GM18870 (cell line): Measurements from ENCODE around the gene TEX11.
"Not testable (repeated sequence)": the region's sequence is repeated elsewhere in the genome, so short reads cannot be mapped to it uniquely, and the experiment has no call there.

Experiments
- ATAC-seq: cut with Tn5 transposase; IDR thresholded peaks from one replicate; pipeline ENCODE4 v1.9.1; 2021; ENCODE audit warnings: moderate library complexity; ENCODE audit not compliant: unreplicated experiment

The TEX11 gene

DNA sequence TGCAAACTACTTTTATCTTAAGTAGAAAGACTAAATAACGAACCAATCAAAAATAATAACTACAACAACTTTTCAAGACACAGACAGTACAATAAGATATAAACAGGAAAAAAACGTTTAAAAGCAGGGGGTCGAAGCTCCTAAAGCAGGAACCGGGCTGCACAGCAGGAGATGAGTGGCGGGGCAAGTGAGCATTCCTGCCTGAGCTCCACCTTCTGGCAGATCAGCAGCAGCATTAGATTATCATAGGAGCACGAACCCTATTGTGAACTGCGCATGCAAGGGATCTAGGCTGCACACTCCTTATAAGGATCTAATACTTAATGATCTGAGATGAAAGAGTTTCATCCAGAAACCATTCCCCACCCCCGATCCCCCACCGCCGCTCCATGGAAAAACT is 146.2 kb downstream of the TEX11 start:
- no peak for ATAC-seq

DNA sequence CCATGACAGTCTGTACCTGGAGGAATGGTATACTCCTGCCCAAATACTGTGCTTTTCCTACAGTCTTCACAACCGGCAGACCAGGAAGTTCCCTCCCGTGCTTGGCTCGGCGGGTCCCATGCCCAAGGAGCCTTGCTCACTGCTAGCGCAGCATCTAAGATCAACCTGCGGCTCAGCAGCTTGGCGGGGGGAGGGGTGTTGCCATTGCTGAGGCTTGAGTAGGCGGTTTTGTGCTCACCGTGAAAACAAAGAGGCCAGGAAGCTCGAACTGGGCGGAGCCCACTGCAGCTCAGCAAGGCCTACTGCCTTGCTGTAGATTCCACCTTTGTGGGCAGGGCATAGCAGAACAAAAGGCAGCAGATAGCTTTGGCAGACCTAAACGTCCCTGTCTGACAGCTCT is 152.7 kb downstream of the TEX11 start:
- no peak for ATAC-seq

DNA sequence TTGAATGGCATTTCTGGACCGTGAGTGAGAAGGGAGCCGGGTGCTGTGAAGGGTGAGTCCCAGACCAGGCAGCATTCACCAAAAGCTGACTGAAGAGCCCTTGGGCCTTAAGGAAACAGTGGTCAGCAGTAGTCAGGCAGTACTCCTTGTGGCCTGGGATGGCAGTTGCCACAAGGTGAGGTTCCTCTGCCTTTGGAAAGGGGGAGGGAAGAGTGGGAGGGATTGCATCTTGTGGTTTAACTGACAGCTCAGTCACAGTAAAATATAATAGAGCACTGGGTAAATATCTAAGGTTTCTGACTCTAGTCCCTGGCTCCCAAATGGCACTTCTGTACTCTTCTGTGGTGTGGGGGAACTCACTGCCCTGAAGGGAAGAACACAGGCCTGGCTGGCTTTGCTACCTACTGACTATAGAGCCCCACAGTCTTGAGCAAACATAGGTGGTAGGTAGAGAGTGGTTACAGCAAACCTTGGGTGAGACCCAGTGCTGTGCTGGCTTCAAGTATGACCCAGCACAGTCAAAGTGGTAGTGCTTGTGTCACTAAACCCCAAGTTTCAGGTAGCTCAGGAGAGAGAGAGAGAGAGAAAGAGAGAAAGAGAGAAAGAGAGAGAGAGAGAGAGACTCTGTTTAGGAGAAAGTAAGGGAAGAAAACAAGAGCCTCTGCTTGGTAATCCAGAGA is 154.2 kb downstream of the TEX11 start:
- no peak for ATAC-seq

DNA sequence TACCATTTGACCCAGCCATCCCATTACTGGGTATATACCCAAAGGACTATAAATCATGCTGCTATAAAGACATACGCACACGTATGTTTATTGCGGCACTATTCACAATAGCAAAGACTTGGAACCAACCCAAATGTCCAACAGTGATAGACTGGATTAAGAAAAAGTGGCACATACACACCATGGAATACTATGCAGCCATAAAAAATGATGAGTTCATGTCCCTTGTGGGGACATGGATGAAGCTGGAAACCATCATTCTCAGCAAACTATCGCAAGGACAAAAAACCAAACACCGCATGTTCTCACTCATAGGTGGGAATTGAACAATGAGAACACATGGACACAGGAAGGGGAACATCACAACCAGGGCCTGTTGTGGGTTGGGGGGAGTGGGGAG is 174.7 kb downstream of the TEX11 start:
- not testable (repeated sequence) for ATAC-seq

DNA sequence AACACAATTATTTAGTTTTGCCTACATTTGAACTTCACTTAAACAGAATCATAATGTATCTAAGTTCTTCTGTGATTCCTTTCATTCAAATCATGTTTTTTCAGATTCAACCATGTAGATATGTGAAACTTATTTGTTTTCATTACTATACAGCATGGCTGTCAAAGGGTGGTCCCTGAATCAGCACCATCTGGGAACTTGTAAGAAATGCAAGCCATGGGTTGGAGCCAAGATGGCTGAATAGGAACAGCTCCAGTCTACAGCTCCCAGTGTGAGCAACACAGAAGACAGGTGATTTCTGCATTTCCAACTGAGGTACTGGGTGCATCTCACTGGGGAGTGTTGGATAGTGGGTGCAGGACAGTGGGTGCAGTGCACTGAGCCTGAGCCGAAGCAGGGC is 180.6 kb downstream of the TEX11 start:
- ATAC-seq, result not testable (repeated sequence)

- ATAC-seq, result no peak
Observed at GRCh38 chrX:70720721-70721120, 187.8 kb downstream of the TEX11 start.

DNA sequence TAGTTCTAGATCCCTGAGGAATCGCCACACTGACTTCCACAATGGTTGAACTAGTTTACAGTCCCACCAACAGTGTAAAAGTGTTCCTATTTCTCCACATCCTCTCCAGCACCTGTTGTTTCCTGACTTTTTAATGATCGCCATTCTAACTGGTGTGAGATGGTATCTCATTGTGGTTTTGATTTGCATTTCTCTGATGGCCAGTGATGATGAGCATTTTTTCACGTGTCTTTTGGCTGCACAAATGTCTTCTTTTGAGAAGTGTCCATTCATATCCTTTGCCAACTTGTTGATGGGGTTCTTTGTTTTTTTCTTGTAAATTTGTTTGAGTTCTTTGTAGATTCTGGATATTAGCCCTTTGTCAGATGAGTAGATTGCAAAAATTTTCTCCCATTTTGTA is 197.2 kb downstream of the TEX11 start:
- not testable (repeated sequence) for ATAC-seq

GRCh38 chrX:70694339-70695122 is 214.0 kb downstream of the TEX11 start:
- no peak for ATAC-seq

GRCh38 chrX:70679455-70679854 is 229.1 kb downstream of the TEX11 start:
- not testable (repeated sequence) for ATAC-seq

- ATAC-seq, result no peak
Observed at GRCh38 chrX:70675284-70675683, 233.2 kb downstream of the TEX11 start.

GRCh38 chrX:70672326-70672725 is 236.2 kb downstream of the TEX11 start:
- ATAC-seq, result no peak

DNA sequence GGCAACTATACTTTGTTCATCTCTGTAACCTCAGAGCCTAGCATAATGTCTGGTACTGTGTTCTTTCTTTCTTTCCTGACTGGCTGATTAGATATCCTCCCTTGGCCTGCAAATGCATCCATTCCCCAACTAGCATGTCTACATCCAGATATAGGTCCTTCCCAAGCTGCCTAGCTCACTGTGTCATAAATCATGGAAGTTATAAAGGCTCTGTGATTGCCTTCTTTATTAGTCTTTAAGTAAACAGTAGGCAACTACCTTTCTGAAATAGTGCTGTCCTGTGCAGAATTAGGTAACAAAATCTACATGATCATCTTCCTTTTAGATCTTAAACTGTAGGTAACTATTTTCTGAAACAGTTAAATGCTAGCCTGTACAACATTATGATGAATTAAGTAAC is 239.4 kb downstream of the TEX11 start:
- no peak for ATAC-seq

GRCh38 chrX:70664726-70665125 is 243.8 kb downstream of the TEX11 start:
- ATAC-seq, result no peak

DNA sequence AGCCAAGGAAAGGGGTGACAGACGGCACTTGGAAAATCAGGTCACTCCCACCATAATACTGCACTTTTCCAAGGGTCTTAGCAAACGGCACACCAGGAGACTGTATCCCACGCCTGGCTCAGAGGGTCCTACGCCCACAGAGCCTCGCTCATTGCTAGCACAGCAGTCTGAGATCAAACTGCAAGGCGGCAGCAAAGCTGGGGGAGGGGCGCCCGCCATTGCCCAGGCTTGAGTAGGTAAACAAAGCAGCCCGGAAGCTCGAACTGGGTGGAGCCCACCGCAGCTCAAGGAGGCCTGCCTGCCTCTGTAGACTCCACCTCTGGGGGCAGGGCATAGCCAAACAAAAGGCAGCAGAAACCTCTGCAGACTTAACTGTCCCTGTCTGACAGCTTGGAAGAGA is 247.4 kb downstream of the TEX11 start:
- not testable (repeated sequence) for ATAC-seq

- not testable (repeated sequence) for ATAC-seq
Observed at GRCh38 chrX:70657546-70657945, 251.0 kb downstream of the TEX11 start.

DNA sequence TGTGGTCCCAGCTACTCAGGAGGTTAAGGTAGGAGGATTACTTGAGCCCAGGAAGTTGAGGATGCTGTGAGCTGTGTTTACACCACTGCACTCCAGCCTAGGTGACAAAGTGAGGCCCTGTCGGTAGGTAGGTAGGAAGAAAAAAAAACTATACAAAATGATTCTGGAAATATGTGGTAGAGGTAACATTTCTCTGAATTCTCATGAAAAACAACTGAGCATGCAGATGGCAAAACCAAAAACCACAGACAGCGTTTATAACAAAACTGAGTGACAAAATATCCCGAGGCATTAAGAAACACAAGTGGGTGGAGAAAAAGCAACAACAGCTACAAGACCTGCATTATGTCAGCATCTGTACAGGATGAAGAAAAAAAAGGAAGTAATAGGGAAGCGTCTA is 252.2 kb downstream of the TEX11 start:
- ATAC-seq, result no peak

DNA sequence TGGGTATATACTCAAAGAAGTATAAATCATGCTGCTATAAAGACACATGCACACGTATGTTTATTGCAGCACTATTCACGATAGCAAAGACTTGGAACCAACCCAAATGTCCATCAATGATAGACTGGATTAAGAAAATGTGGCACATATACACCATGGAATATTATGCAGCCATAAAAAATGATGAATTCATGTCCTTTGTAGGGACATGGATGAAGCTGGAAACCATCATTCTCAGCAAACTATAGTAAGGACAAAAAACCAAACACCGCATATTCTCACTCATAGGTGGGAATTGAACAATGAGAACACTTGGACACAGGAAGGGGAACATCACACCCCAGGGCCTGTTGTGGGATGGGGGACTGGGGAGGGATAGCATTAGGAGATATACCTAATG is 260.6 kb downstream of the TEX11 start:
- not testable (repeated sequence) for ATAC-seq

- no peak for ATAC-seq
Observed at GRCh38 chrX:70636218-70636617, 272.3 kb downstream of the TEX11 start.

DNA sequence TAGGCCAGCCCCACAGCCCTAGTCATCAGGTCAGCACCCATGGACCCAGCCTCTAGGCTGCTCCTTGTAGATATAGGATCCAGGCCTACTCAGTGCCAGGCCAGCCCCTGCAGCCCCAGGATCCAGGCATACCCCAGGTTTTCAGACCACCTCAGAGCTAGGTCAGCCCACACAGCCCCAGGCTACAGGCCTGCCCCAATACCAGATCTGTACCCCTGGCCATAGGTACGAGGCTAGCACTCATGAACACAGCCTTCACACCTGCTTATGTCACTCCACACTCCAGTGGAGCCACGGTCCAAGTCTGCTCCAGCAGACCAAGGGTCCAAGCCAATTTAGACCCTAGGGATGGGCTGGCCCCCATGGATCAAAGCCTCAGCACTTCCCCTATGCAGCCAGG is 272.8 kb downstream of the TEX11 start:
- no peak for ATAC-seq

DNA sequence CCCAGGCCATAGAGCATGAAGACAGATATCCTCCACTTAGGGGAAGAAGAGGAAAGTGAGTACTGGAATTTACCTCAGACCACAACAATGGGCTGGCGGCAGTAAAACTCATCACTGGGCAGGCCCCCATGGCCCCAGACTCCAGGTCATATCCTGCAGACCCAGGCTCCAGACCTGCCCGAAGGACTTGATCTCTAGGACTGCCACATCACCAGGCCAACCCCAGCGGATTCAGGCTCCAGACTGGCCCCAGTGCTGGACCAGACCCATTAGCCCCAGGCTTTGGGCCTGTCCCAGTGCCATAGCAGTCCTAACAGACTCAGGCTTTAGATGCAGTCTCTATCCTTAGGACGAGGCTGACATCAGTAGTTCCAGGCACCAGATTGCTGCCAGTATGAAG is 273.3 kb downstream of the TEX11 start:
- no peak for ATAC-seq

DNA sequence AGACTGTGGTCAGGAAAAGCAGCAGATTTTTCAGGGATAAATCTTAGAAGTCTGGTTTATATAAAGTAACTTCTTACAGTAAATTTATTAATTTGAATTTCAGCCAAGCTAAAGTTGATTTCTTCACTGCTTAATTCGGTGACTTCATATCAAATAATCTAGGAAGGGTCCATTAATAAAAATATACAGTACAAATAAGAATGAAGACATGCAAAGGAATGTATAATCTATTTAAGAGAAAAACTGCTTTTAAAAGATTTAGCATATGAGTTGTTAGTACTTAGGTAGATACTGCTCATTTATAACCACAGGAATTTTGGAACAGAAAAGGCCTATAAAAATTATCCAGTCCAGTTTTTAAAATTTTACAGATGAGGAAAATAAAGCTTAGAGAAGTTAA is 286.8 kb downstream of the TEX11 start:
- ATAC-seq, result no peak

- ATAC-seq, result no peak
Observed at GRCh38 chrX:70618467-70618866, 290.0 kb downstream of the TEX11 start.

DNA sequence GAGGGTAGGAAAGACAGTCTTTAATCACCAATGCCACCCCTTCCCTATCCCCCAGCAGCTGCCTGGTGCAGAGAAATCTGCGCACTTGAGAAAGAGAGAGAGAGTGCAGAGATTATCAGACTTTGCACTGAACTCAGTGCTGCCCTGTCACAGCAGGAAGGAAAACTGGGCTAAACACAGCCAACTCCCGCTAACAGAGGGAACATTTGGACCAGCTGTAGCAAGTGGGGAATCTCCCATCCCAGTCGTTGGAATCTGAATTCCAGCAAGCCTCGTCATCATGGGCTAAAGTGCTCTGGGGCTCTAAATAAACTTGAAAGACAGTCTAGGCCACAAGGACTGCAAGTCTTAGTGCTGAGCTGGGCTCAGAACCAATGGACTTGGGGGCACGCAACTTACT is 295.2 kb downstream of the TEX11 start:
- no peak for ATAC-seq
